SU-DHL-6 (cell line): ENCODE results near the gene CISD1.
"Not testable (repeated sequence)": the region's sequence is repeated elsewhere in the genome, so short reads cannot be mapped to it uniquely, and the experiment has no call there.

Source experiments
- H2AFZ ChIP-seq: fragments of 200-600 bp; sonication (generic); 2 replicates; pipeline ENCODE4 v1.6.1; 2014; ENCODE audit warnings: low read depth, mild to moderate bottlenecking, moderate library complexity, mixed read lengths, antibody characterized with exemption, low read length; ENCODE audit not compliant: severe bottlenecking
- H3F3A ChIP-seq: fragments of 200-600 bp; shearing (Covaris generic); 2 replicates; pipeline ENCODE4 v1.6.0; 2016; ENCODE audit warnings: antibody characterized with exemption, mild to moderate bottlenecking; ENCODE audit not compliant: insufficient read depth
- H3K27ac ChIP-seq: fragments of 200-600 bp; sonication (generic); 2 replicates; pipeline ENCODE4 v1.5.1; 2016; ENCODE audit warnings: low read depth, mild to moderate bottlenecking, low read length, moderate library complexity, mixed read lengths
- H3K27me3 ChIP-seq: fragments of 200-600 bp; sonication (generic), shearing (Covaris generic); 2 replicates; pipeline ENCODE4 v1.6.0; 2014; ENCODE audit warnings: mild to moderate bottlenecking, low read length
- H3K36me3 ChIP-seq: fragments of 200-600 bp; sonication (generic); 2 replicates; pipeline ENCODE4 v1.6.1; 2014; ENCODE audit warnings: mild to moderate bottlenecking, low read length, mixed read lengths
- H3K4me2 ChIP-seq: fragments of 300-600, 200-600 bp; shearing (Covaris generic), sonication (generic); 2 replicates; pipeline ENCODE4 v1.6.0; 2014; ENCODE audit warnings: low read length, low read depth, mild to moderate bottlenecking; ENCODE audit not compliant: poor library complexity, severe bottlenecking
- H3K4me3 ChIP-seq: fragments of 200-600 bp; sonication (generic); 2 replicates; pipeline ENCODE4 v1.5.1; 2014; ENCODE audit warnings: antibody characterized with exemption, low read length, mild to moderate bottlenecking, mixed read lengths; ENCODE audit not compliant: insufficient read depth, poor library complexity, severe bottlenecking
- H3K79me2 ChIP-seq: fragments of 200-600 bp; sonication (generic); 2 replicates; pipeline ENCODE4 v1.6.1; 2014; ENCODE audit warnings: mild to moderate bottlenecking, low read length, moderate library complexity; ENCODE audit not compliant: insufficient read depth
- H3K9ac ChIP-seq: fragments of 200-600 bp; sonication (generic); 2 replicates; pipeline ENCODE4 v1.7.0; 2014; ENCODE audit warnings: mild to moderate bottlenecking, low read length
- H3K9me2 ChIP-seq: fragments of 200-600 bp; sonication (generic); replicated peaks from 2 replicates; pipeline ENCODE4 v1.6.1; 2014; ENCODE audit warnings: low read length; ENCODE audit not compliant: insufficient read depth
- H3K9me3 ChIP-seq: fragments of 200-600 bp; sonication (generic); 2 replicates; pipeline ENCODE4 v1.6.1; 2014; ENCODE audit warnings: low read length, mixed read lengths; ENCODE audit not compliant: insufficient read depth
- H4K20me1 ChIP-seq: fragments of 200-600 bp; sonication (generic); 2 replicates; pipeline ENCODE4 v1.6.1; 2014; ENCODE audit warnings: low read depth, mild to moderate bottlenecking, antibody characterized with exemption, low read length, moderate library complexity, mixed read lengths
- CTCF ChIP-seq: fragments of 200-600 bp; sonication (generic); IDR thresholded peaks from one replicate; pipeline ENCODE4 v1.5.1; 2017; ENCODE audit warnings: antibody characterized with exemption, mild to moderate bottlenecking, low read length, moderate library complexity; ENCODE audit not compliant: insufficient read depth, poor library complexity, severe bottlenecking
- EZH2phosphoT487 ChIP-seq: fragments of 200-600 bp; sonication (generic), shearing (Covaris generic); conservative IDR thresholded peaks from 2 replicates; pipeline ENCODE4 v1.6.1; 2018; ENCODE audit warnings: mild to moderate bottlenecking, antibody characterized with exemption, low read length, moderate library complexity, mixed read lengths

CISD1 gene

GRCh38 chr10:58240531-58240930, 28.4 kb upstream of the CISD1 start:
- no peaks in the 10 kb centered on the region for H3K9me2 ChIP-seq
- H3K27ac ChIP-seq = no peak overlapping the region
- no peaks in the 10 kb centered on the region for H3K27me3 ChIP-seq
- no peak for TF ChIP-seq CTCF
- H3K4me3 ChIP-seq = no peak overlapping the region
- H3K36me3 ChIP-seq = peaks cover 23% of the 10 kb centered on the region
- H2AFZ ChIP-seq = no peak overlapping the region
- H3K4me2 ChIP-seq = no peak overlapping the region
- H4K20me1 ChIP-seq = peaks cover 14% of the 10 kb centered on the region
- no peaks in the 10 kb centered on the region for H3K9me3 ChIP-seq
- H3F3A ChIP-seq = no peaks in the 10 kb centered on the region
- peaks cover 69% of the 10 kb centered on the region for H3K79me2 ChIP-seq
- H3K9ac ChIP-seq = no peak overlapping the region

- H3K4me2 ChIP-seq = no peak overlapping the region
- H3K9me3 ChIP-seq = no peaks in the 10 kb centered on the region
- no peak for TF ChIP-seq CTCF
- no peak overlapping the region for H3K27ac ChIP-seq
- H3K9me2 ChIP-seq = no peaks in the 10 kb centered on the region
- no peak overlapping the region for H2AFZ ChIP-seq
- H4K20me1 ChIP-seq = peaks cover 14% of the 10 kb centered on the region
- no peaks in the 10 kb centered on the region for H3K27me3 ChIP-seq
- H3K9ac ChIP-seq = no peak overlapping the region
- no peak overlapping the region for H3K4me3 ChIP-seq
- H3K79me2 ChIP-seq = peaks cover 69% of the 10 kb centered on the region
- peaks cover 15% of the 10 kb centered on the region; the same call in 1 of the 2 replicates for H3K36me3 ChIP-seq
- H3F3A ChIP-seq = no peaks in the 10 kb centered on the region
These were observed 27.6 kb upstream of the CISD1 start for GRCh38 chr10:58241346-58241745.

GRCh38 chr10:58243269-58243668, 25.7 kb upstream of the CISD1 start:
- Histone ChIP-seq H3K79me2 (peaks cover 57% of the 10 kb centered on the region), H4K20me1 (peaks cover 12% of the 10 kb centered on the region)

GRCh38 chr10:58243801-58244200, 25.2 kb upstream of the CISD1 start:
- not testable (repeated sequence) for H3K4me2 ChIP-seq, H3K9ac ChIP-seq, H2AFZ ChIP-seq, H3K9me3 ChIP-seq, H3F3A ChIP-seq, H3K9me2 ChIP-seq, H3K36me3 ChIP-seq, H3K27me3 ChIP-seq, H3K27ac ChIP-seq, H3K4me3 ChIP-seq
- Histone ChIP-seq H4K20me1 (peaks cover 11% of the 10 kb centered on the region; the same call in 1 of the 2 replicates), H3K79me2 (peaks cover 57% of the 10 kb centered on the region)

More at GRCh38 chr10:58243269-58243668, 25.7 kb upstream of the CISD1 start:
- Histone ChIP-seq H3K9me2 (no peaks in the 10 kb centered on the region), H3K27ac (no peak overlapping the region), H3K4me2 (no peak overlapping the region), H2AFZ (no peak overlapping the region), H3K9me3 (no peaks in the 10 kb centered on the region), H3K4me3 (no peak overlapping the region), H3K27me3 (no peaks in the 10 kb centered on the region), H3K9ac (no peak overlapping the region), H3K36me3 (no peaks in the 10 kb centered on the region), H3F3A (no peaks in the 10 kb centered on the region)
- no peak for TF ChIP-seq EZH2phosphoT487
- no peak for TF ChIP-seq CTCF

- not testable (repeated sequence) for H3K9me3 ChIP-seq, H3K36me3 ChIP-seq, H2AFZ ChIP-seq, H3K27me3 ChIP-seq, H3F3A ChIP-seq, H3K27ac ChIP-seq, H3K9ac ChIP-seq, H3K9me2 ChIP-seq, H3K4me2 ChIP-seq, H3K4me3 ChIP-seq
- H4K20me1 ChIP-seq = peaks cover 11% of the 10 kb centered on the region; the same call in 1 of the 2 replicates
- peaks cover 53% of the 10 kb centered on the region for H3K79me2 ChIP-seq
These were observed 24.7 kb upstream of the CISD1 start for GRCh38 chr10:58244242-58244641.

- Histone ChIP-seq H3K79me2 (peaks cover 51% of the 10 kb centered on the region), H4K20me1 (peaks cover 10% of the 10 kb centered on the region; the same call in 1 of the 2 replicates)
- not testable (repeated sequence) for H3K4me3 ChIP-seq, H3K9me3 ChIP-seq, H3K9ac ChIP-seq, H3K9me2 ChIP-seq, H3K27me3 ChIP-seq, H3K27ac ChIP-seq, H3F3A ChIP-seq, H3K4me2 ChIP-seq, H2AFZ ChIP-seq, H3K36me3 ChIP-seq
These were observed 24.3 kb upstream of the CISD1 start for GRCh38 chr10:58244666-58245065.
